DND-41 (cell line): ENCODE measurements around the gene EPB41L5.

Source experiments
- EZH2 ChIP-seq: IDR thresholded peaks from 3 replicates; pipeline ENCODE4 v1.6.1; 2012; ENCODE audit warnings: borderline replicate concordance, low read depth, mild to moderate bottlenecking, moderate library complexity, low read length, inconsistent platforms; ENCODE audit not compliant: severe bottlenecking
- TF ChIP-seq, protein P1 (sequence below): IDR thresholded peaks from 2 replicates; pipeline ENCODE4 v1.5.1; 2012; ENCODE audit warnings: borderline replicate concordance, low read length, moderate library complexity, mild to moderate bottlenecking; ENCODE audit not compliant: poor library complexity, severe bottlenecking; ENCODE audit errors: extremely low read depth

DNA sequence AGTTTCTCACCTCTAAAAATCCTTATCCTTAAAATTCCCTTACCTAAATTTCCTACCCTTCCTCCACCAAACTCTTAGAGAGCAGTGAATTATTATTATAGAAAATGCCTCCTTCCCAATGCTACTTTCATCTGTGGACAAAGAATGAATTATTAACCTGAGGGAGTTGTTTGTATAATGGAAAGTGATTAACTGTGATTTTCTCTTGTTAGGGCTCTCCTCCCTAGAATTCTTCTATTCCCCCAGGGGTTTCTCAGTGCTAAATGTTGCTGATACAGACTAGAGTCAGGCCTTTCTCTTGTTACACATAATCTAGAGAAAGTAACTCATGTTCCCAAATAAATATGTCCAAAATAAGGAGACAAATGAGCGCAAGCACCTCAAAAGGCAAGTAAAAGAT is 23.3 kb downstream of the EPB41L5 start:
- TF ChIP-seq, protein P1, sequence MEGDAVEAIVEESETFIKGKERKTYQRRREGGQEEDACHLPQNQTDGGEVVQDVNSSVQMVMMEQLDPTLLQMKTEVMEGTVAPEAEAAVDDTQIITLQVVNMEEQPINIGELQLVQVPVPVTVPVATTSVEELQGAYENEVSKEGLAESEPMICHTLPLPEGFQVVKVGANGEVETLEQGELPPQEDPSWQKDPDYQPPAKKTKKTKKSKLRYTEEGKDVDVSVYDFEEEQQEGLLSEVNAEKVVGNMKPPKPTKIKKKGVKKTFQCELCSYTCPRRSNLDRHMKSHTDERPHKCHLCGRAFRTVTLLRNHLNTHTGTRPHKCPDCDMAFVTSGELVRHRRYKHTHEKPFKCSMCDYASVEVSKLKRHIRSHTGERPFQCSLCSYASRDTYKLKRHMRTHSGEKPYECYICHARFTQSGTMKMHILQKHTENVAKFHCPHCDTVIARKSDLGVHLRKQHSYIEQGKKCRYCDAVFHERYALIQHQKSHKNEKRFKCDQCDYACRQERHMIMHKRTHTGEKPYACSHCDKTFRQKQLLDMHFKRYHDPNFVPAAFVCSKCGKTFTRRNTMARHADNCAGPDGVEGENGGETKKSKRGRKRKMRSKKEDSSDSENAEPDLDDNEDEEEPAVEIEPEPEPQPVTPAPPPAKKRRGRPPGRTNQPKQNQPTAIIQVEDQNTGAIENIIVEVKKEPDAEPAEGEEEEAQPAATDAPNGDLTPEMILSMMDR = no peak
- TF ChIP-seq EZH2 = no peak
